ENCODE data around the gene SKIDA1.

SKIDA1 gene

DNA sequence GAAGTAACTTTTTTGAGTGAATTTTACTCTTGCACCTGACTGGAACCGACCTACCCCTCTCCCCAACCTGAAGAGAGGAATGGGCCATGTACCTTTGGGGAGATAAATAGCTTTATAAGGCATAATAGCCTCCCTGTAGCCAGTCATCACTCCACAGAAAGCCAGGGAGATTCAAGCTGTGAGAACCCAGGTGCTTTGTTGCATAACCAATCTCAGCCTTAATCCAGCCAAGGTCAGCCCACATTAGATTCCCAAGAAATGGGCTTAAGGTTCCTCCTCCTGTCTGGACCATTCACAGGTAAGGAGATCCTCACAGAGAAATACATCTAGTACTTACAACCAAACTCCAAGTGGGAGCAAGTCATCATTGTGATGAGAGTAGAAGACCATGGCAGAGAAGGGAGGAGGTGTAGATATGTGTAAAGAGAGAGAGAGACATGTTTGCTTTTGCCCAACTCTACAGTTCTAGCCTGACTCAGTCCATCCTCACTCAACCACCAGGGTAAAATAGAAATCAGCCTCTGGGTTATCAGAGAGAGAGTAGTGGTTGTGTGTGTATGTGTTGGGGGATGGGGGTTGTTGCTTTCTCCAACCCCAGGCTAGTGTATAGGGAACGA is 23.6 kb downstream of the SKIDA1 start:
- no peak for DNase-seq (ENCODE audit: low read depth)

DNA sequence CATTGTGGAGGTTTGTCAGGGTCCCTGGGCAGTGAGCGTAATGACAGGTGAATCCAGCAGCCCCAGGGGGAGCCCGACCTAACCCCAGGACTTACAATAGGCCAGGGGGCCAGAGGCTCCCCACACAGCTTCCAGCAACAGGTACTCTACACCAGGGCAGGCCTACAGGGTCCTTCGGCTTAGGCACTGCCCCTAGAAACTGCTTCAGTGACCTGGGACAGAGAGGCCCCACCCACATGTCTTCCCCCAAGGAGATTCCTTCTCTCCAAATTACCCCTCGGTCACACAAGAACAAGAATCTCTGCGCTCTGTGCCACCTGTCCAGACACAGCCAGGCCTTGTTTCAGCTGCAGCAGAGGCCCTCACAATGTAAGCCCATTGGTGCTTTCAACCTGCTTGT is 24.4 kb downstream of the SKIDA1 start:
- DNase-seq (ENCODE audit: low read depth) = no peak

DNA sequence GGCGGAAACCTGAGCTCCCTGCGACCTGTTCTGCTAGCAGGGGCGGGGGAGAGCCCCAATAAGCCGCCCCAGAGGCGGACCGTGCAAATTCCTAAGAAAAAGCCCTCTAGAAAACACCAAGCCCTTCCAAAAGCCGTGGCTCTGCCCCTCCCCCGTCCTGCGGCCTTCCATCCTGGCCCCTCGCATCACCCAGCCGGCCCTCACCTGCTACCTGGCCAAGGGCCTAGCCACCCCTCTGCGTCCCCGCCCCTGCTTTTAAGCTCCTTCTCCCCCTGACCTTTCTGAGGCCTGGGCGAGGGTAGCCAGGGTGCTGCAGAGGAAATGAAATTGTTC is 24.9 kb downstream of the SKIDA1 start:
- DNase-seq (ENCODE audit: low read depth) = no peak

DNA sequence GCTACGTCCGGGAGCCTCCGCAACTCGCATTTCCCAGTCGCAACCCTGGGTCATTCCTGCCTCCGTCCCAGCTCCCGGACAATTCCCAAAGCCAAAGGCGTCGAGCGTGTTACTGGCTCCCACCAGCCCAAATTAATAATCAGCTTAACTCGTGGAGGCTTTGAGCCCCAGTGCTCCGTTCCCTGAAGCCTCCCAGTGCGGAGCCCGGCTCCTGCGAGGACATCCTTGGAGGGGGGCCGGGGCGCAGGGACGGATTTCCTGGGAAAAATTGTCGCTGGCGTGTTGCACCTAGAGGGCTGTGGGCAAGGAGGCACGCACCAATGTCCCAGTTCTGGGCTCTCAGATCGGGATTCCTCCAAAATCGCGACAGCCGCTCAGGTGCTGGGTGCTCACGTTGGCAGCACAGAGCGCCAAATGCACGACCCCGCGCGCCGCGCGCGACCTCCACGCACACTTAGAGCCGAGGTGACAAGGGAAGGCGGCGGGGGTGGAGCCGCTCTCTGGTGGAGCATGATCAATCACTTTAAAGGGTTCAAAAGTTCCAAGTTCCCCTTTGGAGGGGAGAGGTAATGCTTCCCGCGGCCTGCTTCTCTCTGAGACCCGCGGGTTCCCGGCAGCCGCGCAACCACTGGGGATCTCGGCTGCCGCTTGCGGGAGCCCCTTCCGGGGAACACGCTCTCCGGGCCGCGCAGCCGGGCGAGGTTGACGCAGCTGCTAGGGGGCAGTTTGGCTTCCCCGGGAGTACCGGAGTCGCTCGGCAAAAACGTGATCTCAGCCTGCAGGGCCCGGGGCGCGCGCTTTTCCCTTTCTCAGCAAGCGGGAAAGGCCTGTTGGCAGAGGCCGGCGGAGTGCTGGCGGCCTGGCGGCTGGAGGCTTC is 25.5 kb downstream of the SKIDA1 start:
- DNase-seq (ENCODE audit: low read depth) = no peak

DNA sequence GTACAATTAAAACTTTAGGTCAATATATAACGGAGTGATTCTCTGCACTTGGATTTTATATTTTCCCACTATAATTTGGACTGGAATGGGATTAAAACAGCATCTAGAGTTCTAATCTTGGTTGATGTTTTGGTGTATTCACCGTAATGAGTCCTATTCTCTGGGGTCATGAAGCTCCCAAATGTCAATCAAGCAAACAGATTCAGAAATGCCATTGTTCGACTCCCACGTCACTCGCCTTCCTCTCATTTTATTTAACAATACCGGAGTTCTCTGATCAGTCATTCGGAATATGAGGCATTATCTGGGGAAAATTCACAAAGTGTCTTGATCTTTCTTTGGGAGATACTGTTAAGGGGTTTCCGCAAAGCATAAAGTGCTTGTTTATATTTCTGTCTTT is 26.5 kb downstream of the SKIDA1 start:
- DNase-seq (ENCODE audit: low read depth) = no peak

DNA sequence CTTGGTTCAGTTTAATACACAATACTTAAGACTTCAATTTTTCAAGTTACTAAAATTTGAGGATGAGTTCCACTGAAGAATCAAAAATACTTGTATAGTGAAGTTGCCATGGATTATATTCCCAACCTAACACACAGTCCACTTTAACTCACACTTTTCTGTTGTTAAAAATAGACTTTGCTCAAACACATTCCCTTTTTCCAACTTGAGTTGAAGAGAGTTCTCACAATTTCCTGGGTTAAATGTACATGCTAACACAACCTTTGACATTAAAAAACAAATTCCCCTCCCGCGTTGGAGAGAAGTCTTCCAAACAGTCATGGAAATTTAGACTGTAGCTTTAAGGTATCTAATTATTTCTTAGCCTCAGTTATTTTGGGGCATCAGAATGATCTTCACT is 27.1 kb downstream of the SKIDA1 start:
- DNase-seq (ENCODE audit: low read depth) = no peak

DNA sequence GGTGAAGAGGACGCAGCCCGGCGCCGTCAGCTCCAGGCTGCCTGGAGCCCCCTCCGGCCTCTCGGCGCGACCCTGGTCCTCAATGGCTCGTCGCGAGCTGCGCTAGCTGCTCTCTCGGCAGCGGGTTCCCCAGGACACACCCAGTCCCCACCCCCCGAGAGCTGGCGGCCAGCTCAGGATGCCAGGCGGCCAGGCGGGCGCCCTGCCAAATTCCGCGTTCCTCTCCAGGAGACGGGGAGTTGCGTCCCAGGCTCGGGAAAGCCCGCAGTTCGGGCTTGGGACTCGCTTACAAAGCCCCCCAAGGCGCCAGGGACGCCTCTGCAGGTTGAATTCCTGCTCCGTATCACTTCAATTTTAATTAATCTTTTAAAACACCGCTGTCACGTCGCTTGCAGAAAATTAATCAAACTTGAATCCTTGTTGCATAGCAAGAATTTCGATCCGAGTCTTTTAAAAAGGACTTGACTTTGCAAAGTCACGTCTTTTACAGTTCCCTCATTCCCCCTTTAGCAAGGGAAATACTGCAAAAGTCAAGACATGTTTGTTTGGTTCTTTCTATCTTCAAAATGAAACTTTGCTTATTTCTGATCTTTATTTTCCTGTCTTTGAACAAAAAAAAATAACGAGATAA is 28.2 kb downstream of the SKIDA1 start:
- DNase-seq (ENCODE audit: low read depth) = peak; percentile 87

DNA sequence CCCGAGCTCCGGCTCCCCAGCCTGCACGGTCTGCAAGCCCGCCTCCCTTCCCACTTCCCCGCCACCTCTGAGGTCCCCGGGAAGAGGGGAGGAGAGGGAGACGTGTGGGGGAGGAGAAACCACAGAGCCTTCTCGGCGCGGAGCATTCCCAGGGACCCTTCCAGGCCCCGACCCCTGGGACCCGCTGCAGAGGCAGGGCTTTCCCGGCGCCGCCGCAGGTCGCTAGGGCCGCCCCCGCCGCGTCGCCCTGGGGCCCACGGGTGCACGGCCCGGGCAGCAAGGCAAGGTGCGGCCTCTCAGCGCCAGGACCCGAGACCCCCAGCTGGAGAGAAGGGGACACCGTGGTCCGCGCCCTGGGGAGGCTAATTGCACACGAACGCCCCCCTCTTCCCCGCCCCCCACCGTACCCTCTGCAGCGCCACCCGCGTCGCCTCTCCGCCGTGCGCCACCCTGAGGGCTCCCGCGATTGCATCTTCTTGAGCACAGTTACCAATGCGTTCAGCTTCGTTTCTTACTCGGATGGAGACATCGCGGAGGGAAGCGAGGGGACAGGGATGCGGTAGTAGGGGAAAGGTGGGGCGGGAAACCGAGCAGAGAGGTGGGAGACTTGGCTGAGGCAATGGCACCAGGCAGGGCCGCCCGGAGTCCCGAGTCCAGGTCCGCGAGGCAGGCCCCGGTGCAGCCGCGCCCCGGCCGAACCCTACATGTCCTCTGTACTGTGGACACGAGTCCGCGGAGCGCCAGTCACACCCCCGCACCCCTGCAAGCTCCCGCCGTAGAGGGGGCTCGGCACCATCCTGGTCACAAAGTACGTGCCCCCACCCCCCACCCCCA is 28.9 kb downstream of the SKIDA1 start:
- peak; percentile 67 for DNase-seq (ENCODE audit: low read depth)

DNA sequence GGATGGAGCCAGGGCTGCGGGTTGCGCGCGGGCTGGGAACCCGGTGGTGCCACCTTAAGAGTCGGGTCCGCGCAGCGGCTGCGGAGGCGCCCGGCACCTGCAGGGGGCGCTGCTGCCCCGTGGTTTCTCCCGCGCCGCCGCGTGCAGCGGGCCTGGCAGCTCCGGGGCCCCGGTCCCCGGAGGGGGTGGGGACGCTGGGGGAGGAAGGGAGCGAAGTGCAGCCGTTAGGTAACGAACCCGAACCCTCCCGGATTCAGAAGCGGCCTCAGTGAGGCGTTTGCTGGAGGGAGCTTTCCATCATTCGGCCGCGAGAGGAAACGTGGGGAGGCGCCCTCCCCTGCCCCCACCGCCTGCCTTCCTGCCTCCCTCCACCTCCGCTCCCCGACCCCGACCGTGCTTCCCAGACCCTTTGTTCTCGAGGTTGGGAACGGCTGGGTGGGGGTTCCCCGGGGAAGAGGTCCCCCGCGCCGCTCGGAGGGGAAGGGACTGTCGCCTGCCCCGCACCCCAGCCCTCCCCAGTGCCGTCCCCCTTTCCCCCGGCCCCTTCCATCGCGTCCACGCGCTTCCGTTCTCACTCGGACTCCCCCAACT is 29.6 kb downstream of the SKIDA1 start:
- DNase-seq (ENCODE audit: low read depth) = peak; percentile 79

DNA sequence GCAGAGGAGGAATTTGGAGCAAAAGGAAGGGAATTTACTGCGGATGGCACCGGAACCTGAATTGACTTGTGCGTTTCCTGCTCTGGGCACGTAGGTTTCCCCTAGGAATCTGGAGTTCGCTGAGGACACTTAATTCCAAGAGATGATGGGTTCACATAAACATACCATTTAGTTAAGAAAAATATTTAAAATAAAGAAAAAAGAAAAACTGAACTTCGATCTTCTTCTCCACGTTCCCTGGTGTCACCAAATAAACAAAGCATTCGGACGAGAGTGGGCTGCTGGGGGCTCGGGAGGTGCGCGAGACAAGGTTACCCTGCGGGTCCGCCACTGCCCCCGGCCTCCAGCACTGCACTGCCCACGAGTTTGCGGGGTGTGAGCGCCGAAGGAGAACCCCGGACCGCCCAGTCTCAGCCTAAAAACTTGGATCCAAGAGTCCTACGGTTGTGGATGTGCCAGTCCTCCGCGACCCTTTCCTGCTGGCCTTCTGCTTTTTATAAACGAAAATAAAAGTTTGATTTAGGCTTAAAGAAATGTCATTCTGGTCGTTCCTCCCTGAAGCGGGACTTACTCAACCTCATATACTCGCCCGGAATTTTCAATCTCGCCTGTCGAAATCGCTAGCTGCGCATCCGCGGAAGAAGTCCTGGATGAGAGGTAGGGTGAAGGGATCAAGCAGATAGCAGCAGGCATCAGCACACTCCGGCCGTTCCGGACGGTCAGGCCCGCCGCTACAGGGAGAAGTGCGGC is 30.3 kb downstream of the SKIDA1 start:
- no peak for DNase-seq (ENCODE audit: low read depth)

DNA sequence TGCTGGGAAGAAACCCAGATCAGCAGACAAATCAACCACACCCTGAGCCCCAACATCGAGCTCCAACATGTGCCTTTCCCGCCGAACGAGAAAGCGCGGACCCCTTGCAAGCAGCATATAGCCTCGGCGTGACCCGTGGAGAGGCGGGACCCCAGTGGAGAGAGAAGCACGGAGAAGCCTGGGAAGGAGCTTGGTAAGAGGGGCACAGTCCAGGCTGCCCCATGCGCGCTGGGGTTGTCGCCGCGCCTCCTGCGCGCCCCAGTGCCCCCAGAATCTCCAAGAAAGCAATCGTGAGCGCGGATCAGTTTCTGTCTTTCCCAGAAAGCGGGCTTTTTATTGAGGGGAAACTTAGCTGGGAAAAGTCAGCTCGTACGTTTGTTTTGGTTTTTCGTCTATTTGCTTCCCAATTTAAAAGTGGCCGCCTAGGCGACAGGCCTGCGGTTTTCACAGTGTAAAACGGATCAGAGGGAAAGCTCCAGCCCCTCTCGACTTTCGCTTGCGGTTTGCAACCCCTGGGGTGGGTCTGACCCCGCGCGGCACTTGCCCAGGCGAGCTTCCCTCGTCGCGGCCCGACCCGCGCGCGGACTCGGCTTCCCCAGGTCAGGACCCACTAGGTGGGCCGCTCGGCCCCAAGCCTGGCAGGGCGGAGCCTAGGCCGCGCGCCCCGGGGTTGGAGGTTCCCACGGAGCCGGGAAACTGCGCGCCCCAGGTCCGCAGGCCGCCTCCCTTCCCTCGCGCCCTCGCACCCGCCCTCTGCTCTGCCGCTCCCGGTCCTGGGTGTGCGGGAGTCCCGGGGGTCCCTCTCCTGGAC is 31.1 kb downstream of the SKIDA1 start:
- peak; percentile 50 for DNase-seq (ENCODE audit: low read depth)

DNA sequence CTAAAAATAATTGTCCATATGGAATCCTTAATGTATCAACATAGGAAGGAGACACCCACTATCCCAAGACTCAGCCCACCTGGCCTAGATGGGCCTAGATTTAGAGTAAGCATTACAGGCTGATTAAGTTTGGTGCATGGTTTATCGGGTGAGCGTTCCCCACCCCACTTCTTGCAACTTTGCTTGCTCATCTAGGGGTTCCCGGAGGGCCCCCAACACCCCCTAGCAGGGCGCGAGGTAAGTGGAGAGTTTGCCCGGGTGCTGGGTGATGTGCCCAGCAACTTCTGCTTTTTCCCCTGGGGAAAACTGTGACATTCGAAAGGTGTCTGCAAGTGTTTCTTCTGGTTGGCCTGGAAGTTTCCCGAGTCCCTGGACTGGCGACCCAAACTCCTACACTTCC is 31.7 kb downstream of the SKIDA1 start:
- no peak for DNase-seq (ENCODE audit: low read depth)

DNA sequence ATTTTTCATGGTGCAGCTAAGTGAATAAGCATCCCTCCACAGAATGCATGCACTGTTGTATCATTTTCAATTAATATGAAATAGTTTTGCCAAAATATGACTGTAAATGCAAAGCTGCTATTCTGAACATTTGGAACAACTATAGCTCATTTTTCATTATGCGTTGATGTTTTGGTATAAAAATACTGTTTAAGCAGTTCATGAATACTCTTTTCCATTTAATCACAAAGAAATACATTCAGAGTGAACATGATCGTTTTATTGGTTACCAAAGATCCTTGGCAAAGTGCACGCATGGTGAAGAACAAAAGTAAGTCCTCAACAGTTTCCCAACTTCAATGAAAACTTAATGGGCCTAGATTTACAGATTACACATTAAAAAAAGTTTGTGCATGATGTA is 33.1 kb downstream of the SKIDA1 start:
- DNase-seq (ENCODE audit: low read depth) = no peak

DNA sequence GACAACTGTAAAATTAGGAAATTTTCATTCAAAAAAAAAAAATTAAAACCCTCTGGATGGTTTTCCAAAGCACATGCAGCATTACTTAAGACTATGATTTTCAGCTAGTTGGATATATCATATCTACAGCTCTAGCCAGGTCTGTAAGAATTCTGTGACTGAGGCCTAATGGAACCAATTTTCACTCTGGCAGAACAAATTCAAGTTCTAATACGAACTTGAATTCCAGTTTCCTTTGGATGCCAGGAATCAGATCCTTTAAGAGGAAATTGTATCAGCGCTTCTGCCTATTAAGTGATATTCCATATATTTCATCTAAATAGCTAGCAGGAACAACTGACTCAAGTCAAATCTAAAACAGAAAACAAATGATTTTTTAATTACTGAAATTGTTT is 34.8 kb downstream of the SKIDA1 start:
- DNase-seq (ENCODE audit: low read depth) = no peak

DNA sequence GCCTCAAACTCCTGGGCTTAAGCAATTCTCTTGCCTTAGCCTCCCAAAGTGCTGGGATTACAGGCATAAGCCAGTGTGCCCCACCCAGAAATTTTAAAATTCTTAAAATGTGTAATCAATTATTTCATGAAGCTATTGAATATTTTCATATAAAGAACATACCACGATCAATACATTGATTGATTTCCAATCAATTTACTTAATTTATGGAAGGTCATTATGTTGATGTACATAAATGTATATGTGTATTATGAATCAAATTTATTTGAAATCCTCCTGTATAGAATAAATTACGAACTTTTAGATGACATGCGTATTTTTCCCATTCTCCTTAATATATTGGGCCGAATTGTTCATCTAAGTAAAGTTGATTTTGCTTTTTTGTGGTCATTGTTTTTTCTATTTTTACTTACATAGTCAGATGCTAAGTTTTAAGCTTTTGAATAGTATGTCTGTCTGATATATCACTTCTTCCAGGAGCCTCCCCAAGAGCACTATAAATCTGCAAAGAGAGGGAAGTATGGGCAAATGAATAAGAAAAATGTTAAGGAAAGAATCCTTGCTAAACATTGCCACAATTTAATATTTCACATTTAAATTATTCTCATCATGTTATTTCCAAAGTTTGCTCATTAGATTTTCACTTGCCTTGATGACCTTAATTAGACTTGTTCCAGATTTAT is 35.3 kb downstream of the SKIDA1 start:
- no peak for DNase-seq (ENCODE audit: low read depth)

DNA sequence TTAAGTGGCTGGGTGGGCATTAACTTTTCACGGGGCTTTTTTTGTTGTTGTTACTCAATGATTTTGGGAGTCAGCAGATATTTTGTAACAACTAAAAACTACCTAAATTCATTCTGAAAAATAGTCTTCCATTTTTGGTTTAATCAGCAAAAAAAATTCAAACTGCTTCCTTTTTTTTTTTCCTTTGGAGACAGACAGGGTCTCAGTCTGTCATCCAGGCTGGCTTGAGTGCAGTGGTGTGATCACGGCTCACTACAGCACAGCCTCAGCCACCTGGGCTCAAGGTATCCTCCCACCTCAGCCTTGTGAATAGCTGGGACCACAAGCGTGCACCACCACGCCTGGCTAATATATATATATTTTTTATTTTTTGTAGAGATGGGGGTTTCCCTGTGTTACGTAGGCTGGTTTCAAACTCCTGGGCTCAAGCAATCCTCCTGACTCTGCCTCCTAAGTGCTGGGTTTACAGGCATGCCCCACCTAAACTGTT is 36.5 kb downstream of the SKIDA1 start:
- DNase-seq (ENCODE audit: low read depth) = no peak

DNA sequence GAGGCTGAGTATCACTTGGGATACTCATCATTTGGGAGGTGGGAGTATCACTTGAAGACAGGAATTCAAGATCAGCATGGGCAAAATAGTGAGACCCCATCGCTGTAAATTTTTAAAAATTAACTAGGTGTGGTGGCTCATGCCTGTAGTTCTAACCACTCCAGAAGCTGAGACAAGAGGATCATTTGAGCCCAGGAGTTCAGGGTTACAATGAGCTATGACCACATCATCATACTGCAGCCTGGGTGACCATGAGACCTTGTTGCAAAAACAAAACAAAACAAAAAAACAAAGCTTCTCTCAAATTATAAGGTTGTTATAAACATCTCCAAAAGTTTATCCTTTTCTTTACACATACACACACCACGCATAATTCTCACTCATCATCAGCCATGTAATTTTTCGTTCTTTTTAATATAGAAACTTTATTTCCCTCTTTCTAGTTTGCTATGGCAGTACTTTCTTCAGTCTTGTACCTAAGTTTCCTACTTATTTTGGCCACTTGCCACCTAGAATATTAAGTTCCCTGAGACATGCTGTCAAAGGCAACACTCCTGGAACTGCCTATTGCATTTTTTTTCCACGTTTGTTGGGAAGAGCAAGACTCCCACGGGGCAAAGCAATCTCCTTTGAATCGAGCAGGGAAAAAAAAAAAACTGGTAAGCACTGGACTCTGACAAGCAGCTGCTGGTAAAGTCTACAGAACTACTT is 37.1 kb downstream of the SKIDA1 start:
- no peak for DNase-seq (ENCODE audit: low read depth)

DNA sequence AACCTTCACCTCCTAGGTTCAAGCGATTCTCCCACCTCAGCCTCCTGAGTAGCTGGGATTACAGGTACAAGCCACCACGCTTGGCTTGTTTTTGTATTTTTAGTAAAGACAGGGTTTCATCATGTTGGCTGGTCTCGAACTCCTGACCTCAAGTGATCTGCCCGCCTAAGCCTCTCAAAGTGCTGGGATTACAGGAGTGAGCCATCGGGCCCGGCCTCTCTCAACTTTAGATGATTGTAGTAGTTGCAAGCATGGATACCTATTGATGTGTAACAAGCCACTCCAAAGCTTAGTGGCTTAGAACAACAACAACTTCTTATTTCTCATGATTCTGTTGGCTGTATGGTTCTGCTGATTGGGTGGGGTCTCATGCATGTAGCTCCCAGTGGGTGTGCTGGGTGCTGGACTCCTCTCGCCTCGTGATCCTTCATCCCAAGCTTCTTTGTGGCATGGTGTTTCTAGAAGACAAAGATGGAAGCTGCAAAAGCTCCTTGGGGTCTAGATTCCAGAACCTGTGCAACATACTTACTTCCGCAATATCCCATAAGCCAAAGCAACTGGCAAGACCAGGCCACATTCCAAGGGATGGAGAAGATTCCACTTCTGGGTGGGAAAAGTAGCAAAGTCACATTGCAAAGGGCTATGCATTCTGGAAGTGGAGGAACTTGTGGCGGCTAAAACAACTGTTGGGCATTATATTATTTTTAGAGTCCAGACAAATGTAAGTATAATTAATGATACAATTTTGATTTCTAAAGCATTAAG is 37.9 kb downstream of the SKIDA1 start:
- DNase-seq (ENCODE audit: low read depth) = no peak

Measured in ELR (cell line).